GM23248 (cell line): ENCODE measurements around the gene MPPED2. TPM values are rescaled to one million over a fixed set of nuclear protein-coding genes. Genes with fewer than 3 reads are reported as not detected.

ENCODE experiments used
- DNase-seq: peaks from one replicate; pipeline ENCODE4 v3.0.0-alpha.2; 2015
- H2AFZ ChIP-seq: fragments of 200-600 bp; sonication (generic); 2 replicates; pipeline ENCODE4 v1.6.1; 2016; ENCODE audit warnings: antibody characterized with exemption
- H3F3A ChIP-seq: fragments of 200-600 bp; sonication (generic); 2 replicates; pipeline ENCODE4 v1.6.1; 2016; ENCODE audit warnings: mild to moderate bottlenecking, antibody characterized with exemption, mixed run types; ENCODE audit not compliant: insufficient read depth
- H3K27ac ChIP-seq: fragments of 200-600 bp; sonication (generic); 2 replicates; pipeline ENCODE4 v1.5.1; 2016; ENCODE audit warnings: mild to moderate bottlenecking
- H3K27me3 ChIP-seq: fragments of 200-600 bp; sonication (generic); replicated peaks from 2 replicates; pipeline ENCODE4 v1.6.1; 2016; ENCODE audit warnings: mild to moderate bottlenecking; ENCODE audit not compliant: insufficient read depth
- H3K36me3 ChIP-seq: fragments of 200-600 bp; sonication (generic); 2 replicates; pipeline ENCODE4 v1.6.1; 2016; ENCODE audit warnings: low read depth, mild to moderate bottlenecking
- H3K4me1 ChIP-seq: fragments of 200-600 bp; sonication (generic); 2 replicates; pipeline ENCODE4 v1.6.1; 2016; ENCODE audit warnings: mild to moderate bottlenecking; ENCODE audit not compliant: insufficient read depth
- H3K4me2 ChIP-seq: fragments of 200-600 bp; sonication (generic); one replicate; pipeline ENCODE4 v1.6.1; 2016; ENCODE audit warnings: mild to moderate bottlenecking; ENCODE audit not compliant: unreplicated experiment
- H3K4me3 ChIP-seq: fragments of 200-600 bp; sonication (generic); 2 replicates; pipeline ENCODE4 v1.5.1; 2016; ENCODE audit warnings: mild to moderate bottlenecking
- H3K79me2 ChIP-seq: fragments of 200-600 bp; sonication (generic); 2 replicates; pipeline ENCODE4 v1.6.1; 2016; ENCODE audit warnings: mild to moderate bottlenecking; ENCODE audit not compliant: insufficient read depth
- H3K9ac ChIP-seq: fragments of 200-600 bp; sonication (generic); 2 replicates; pipeline ENCODE4 v1.6.1; 2016; ENCODE audit warnings: mild to moderate bottlenecking
- H3K9me2 ChIP-seq: fragments of 200-600 bp; sonication (generic); 2 replicates; pipeline ENCODE4 v1.6.1; 2016; ENCODE audit warnings: mixed run types, mild to moderate bottlenecking, moderate library complexity; ENCODE audit not compliant: insufficient read depth
- H3K9me3 ChIP-seq: fragments of 200-600 bp; sonication (generic); one replicate; pipeline ENCODE4 v1.6.1; 2017; ENCODE audit warnings: low read depth
- H4K20me1 ChIP-seq: fragments of 200-600 bp; sonication (generic); 2 replicates; pipeline ENCODE4 v1.6.0; 2016; ENCODE audit not compliant: insufficient read depth
- EZH2 ChIP-seq: fragments of 200-600 bp; sonication (generic); IDR thresholded peaks from 2 replicates; pipeline ENCODE4 v1.6.1; 2018; ENCODE audit warnings: antibody characterized with exemption, mild to moderate bottlenecking; ENCODE audit not compliant: insufficient read depth, poor library complexity, severe bottlenecking
- EZH2phosphoT487 ChIP-seq: fragments of 200-600 bp; sonication (generic); IDR thresholded peaks from 2 replicates; pipeline ENCODE4 v1.6.1; 2018; ENCODE audit warnings: antibody characterized with exemption, moderate library complexity, mild to moderate bottlenecking, low read depth; ENCODE audit not compliant: insufficient read depth
- WGBS, 2 experiments: methylation state at CpG; one replicate each; pipeline ENCODE4 v1.1.6; 2015 to 2017; ENCODE audit warnings: low lambda C conversion rate in 2 of 2, low coverage in 1 of 2; ENCODE audit errors: missing lambda C conversion rate in 2 of 2; 5-methylcytosine and 5-hydroxymethylcytosine counted together
- in situ Hi-C: fragments of 300-500 bp; cut with MboI; formaldehyde crosslinking; loops from 2 replicates; pipeline ENCODE4 v1.15.0; 2020
- polyA plus RNA-seq: library from polyadenylated mRNA; unstranded; fragments of >200 nt; fragmentation: Nextera tagmentation; extraction: Ambion mirVana; gene quantifications from 2 replicates; pipeline ENCODE4 v1.2.1, GENCODE V29; 2016
- total RNA-seq: library from RNA; depleted of rRNA; stranded (reverse); fragments of >200 nt; shearing (Covaris generic); gene quantifications from 2 replicates; pipeline ENCODE4 v1.2.3, GENCODE V29; 2014; rRNA removed

The MPPED2 gene
- total RNA-seq (not detected in 2 replicates), polyA plus RNA-seq (not detected in 2 replicates)

DNA sequence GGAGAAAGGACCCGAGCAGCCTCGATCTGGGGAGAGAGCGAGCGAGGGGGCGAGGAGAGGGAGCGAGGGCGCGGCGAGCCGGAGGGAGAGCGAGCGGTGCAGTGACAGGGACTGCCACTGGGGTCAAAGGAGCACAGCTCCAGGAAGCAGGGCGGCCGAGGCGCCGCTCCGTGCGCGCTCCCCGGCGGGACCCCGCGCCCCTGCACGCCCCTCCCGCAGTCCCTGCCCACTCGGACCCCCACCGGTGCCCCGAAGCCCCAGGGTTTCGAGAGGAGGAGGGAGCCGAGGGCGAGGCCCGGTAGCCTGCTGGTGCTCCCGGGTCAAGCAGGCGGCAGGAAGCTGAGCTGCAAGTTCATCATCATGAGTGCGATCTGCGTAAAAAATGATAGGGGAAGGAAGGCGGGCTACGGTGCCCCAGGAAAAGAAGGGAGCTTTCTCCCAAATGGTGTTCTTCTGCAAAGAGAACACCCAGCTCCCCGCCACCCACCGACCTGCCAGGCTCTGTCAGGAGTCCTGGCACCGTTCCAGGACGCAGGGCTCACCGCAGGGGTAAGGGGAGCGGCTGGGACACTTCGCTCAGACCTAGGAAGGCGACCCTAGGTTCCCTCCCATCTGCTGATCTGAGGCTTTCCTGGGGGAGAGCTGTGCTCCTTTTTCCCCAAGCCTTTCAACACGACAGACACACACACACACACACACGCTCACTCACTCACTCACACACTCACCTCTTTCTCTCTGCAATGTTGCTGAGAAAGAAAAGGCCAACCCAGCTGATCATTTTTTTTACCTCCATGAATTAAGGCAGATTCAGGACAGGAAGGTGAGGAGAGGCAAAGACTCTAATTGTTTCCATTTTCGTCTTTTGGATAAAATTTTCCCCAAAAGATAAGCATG lies at the start of gene MPPED2:
Gene MPPED2 (minus strand): TSS at position 103 of the 894 bp plus-strand sequence. CDS start 5,980 bp downstream, outside the sequence.
- peak; percentile 17 for DNase-seq
- TF ChIP-seq EZH2 (no peak), EZH2phosphoT487 (0 out of 2 replicates have a peak, but pooled peaks have one; percentile 41)
- Histone ChIP-seq H3K27ac (no peak within 1 kb of the TSS), H3K27me3 (peaks cover 63% of the 10 kb centered on the region), H3K4me1 (no peaks in the 10 kb centered on the region), H3K9me3 (no peaks in the 10 kb centered on the region), H3K4me3 (peak within 1 kb of the TSS; percentile 39), H3K4me2 (peak within 1 kb of the TSS; percentile 68), H3K9ac (no peak within 1 kb of the TSS), H2AFZ (peak within 1 kb of the TSS; percentile 49), H4K20me1 (no peaks in the 10 kb centered on the region), H3K79me2 (no peaks in the 10 kb centered on the region), H3K9me2 (no peaks in the 10 kb centered on the region), H3F3A (no peaks in the 10 kb centered on the region), H3K36me3 (no peaks in the 10 kb centered on the region)
- WGBS, 2 experiments: 11 to 23% methylated on average over 18 to 46 of the region's 49 CpGs
- in situ Hi-C loops: no loop called here

- Histone ChIP-seq H3K4me2 (no peak overlapping the region), H3K9ac (no peak overlapping the region), H3K9me3 (no peaks in the 10 kb centered on the region), H3K36me3 (no peaks in the 10 kb centered on the region), H3K79me2 (no peaks in the 10 kb centered on the region), H3K4me1 (no peaks in the 10 kb centered on the region), H3K9me2 (no peaks in the 10 kb centered on the region), H3K4me3 (no peak overlapping the region), H3K27me3 (no peaks in the 10 kb centered on the region), H3K27ac (no peak overlapping the region), H3F3A (no peaks in the 10 kb centered on the region), H4K20me1 (no peaks in the 10 kb centered on the region), H2AFZ (no peak overlapping the region)
- WGBS, 2 experiments: 21 to 26% methylated on average over 13 of the region's 13 CpGs
- in situ Hi-C loops: no loop called here
- DNase-seq: no peak
- TF ChIP-seq EZH2phosphoT487: no peak
- no peak for TF ChIP-seq EZH2
These were observed 49.3 kb upstream of the MPPED2 start for GRCh38 chr11:30635401-30635989.

DNA sequence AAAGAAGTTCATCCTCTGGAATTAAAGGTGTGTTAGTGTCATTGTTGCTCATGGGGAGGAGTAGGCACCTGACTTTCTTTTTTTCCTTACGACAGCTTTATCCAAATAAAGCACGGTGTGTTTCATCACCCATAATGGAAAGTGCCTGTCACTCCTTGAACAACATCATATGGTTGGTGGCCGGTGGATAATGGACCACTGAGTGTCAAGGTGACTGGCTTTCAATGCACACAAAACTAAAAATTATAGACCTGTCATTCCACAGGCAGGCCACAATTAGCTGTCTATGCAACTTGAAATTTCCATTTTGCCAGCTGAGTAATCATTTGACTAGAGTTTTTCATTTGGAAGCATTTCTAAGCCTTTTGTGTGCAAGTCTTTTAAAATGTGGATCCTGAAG lies 45.0 kb upstream of the MPPED2 start:
- Histone ChIP-seq H3K9ac (no peak overlapping the region), H3K4me2 (no peak overlapping the region), H3K9me2 (no peaks in the 10 kb centered on the region), H3K27ac (no peak overlapping the region), H3K79me2 (no peaks in the 10 kb centered on the region), H4K20me1 (no peaks in the 10 kb centered on the region), H2AFZ (no peak overlapping the region), H3K4me3 (no peak overlapping the region), H3K27me3 (no peaks in the 10 kb centered on the region), H3K4me1 (no peaks in the 10 kb centered on the region), H3K36me3 (no peaks in the 10 kb centered on the region), H3F3A (no peaks in the 10 kb centered on the region), H3K9me3 (no peaks in the 10 kb centered on the region)
- TF ChIP-seq EZH2: no peak
- in situ Hi-C loops: no loop called here
- WGBS, 2 experiments: 46 to 51% methylated on average over 3 of the region's 3 CpGs
- no peak for DNase-seq

GRCh38 chr11:30619767-30620166 lies 33.6 kb upstream of the MPPED2 start:
- no peak overlapping the region for H3K4me2 ChIP-seq
- no peak overlapping the region for H3K9ac ChIP-seq
- H2AFZ ChIP-seq: no peak overlapping the region
- H3K36me3 ChIP-seq: no peaks in the 10 kb centered on the region
- no peaks in the 10 kb centered on the region for H3K9me3 ChIP-seq
- H3K4me1 ChIP-seq: no peaks in the 10 kb centered on the region
- H3F3A ChIP-seq: no peaks in the 10 kb centered on the region
- in situ Hi-C loops: no loop called here
- H3K27ac ChIP-seq: no peak overlapping the region
- TF ChIP-seq EZH2: no peak
- TF ChIP-seq EZH2phosphoT487: no peak
- WGBS, 2 experiments: 19 to 36% methylated on average over 1 of the region's 1 CpG
- no peak for DNase-seq
- H3K79me2 ChIP-seq: no peaks in the 10 kb centered on the region
- no peaks in the 10 kb centered on the region for H3K27me3 ChIP-seq
- no peaks in the 10 kb centered on the region for H4K20me1 ChIP-seq
- no peak overlapping the region for H3K4me3 ChIP-seq
- H3K9me2 ChIP-seq: no peaks in the 10 kb centered on the region
